ENCODE measurements around the gene CYP3A5. TPM values are rescaled to one million over a fixed set of nuclear protein-coding genes. Genes with fewer than 3 reads are reported as not detected.
"Not testable (repeated sequence)": the region's sequence is repeated elsewhere in the genome, so short reads cannot be mapped to it uniquely, and the experiment has no call there.

Gene CYP3A5
- total RNA-seq, 2 experiments from 2014 or later = 0.08 TPM; not detected in 1

GRCh38 chr7:99645590-99645989, 34.2 kb downstream of the CYP3A5 start:
- ChIA-PET CTCF (no interaction called here), POLR2A (no interaction called here)

DNA sequence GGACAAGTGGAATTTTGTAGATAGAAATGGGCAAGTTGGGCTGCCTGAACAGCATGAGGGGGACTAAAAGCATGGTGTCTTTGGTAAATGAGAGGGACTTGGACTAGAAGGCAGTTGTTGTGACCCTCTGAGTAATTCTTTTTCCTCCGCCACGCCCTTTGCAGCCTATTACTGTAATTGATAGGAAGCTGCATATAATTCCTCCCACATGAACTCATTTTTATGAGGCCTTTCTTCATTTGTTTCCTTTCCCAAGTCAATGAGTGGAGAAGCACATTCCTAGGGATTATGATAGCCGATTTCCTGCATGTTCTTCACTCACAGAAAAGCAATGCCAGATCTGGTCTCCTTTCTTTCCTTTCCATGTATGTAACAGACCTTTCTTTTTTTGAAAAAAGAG, 35.4 kb downstream of the CYP3A5 start:
- CTCF ChIA-PET = no interaction called here
- POLR2A ChIA-PET = no interaction called here

GRCh38 chr7:99643464-99643863, 36.3 kb downstream of the CYP3A5 start:
- ChIA-PET CTCF (no interaction called here), POLR2A (no interaction called here)

GRCh38 chr7:99642027-99642426, 37.8 kb downstream of the CYP3A5 start:
- ChIA-PET CTCF (interaction anchor here (0.8 kb wide), 1 partner anchor 10 kb away, joined by 3 read pairs; no protein-coding TSS in a partner anchor), POLR2A (interaction anchor here (0.6 kb wide), 1 partner anchor 173 kb away, joined by 3 read pairs; no protein-coding TSS in a partner anchor)

DNA sequence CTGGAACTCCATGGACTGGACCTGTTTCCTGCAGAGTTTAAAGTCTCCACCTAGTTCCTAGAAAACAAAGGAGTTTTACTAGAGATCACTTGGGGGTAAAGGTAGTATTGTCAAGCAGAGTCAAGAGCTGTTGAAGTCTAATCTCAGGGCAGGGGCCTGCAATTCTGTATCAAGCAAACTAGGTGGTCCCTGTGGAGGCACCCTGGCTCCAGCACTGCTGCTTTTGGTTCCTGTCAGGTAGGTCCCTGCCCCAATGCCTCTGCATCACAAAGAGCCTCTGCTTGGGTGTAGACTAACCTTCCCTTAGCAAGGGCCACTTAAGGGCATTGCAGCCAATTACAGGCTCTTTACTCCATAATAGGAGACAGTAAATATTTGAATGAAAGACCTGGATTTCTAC, 40.5 kb downstream of the CYP3A5 start:
- POLR2A ChIA-PET = no interaction called here
- CTCF ChIA-PET = interaction anchor here (1.4 kb wide), 1 partner anchor 23 kb away, joined by 3 read pairs; the partner anchor contains the start of gene ZSCAN25

DNA sequence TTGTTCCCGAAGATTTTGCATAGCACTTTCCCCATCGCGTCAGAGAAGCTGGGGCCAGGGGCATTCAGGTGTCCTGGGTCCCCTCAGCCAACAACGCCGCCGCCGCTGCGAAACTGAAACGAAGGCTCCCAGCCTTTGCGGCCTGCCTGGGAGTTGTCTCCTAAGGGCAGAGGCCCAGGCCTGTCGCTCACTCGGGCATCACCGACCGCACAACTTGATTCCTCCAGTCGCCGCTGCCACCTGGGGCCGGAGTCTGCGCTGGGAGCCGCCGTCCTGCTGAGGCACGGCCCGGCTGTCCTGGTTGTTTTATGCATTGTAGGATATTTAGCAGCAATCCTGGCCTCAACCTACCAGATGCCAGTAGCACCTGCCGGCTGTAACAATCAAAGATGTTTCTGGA, 41.1 kb downstream of the CYP3A5 start:
- POLR2A ChIA-PET = no interaction called here

DNA sequence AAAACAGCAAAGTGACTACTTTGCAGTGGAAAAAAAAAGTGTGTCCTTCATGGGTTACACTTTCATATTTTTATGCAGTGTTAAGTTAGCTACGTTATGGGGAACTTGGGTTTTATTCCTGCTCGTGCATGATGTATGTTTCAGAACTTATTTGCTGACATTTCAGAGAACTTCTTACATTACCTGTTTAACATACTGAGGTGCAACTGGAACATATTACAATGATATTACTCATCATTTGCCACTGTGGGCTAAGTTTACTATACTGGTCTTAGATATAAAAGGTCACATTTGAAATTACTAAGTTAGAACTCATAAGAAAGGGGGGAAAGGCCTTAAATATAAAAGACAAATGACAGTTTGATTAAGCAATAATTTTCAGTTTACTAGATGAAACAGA, 42.4 kb downstream of the CYP3A5 start:
- CTCF ChIA-PET, POLR2A ChIA-PET: not testable (repeated sequence)

More for the DNA sequence above, 41.1 kb downstream of the CYP3A5 start:
- CTCF ChIA-PET = interaction anchor here (1.4 kb wide), 1 partner anchor 22 kb away, joined by 3 read pairs; the partner anchor contains the start of gene ZSCAN25

- POLR2A ChIA-PET = interaction anchor here (0.6 to 1.8 kb wide), 4 partner anchors 11 to 451 kb away, joined by 3 to 7 read pairs (median 5); partner anchors contain the start of genes TRIM4 and ZSCAN25
- CTCF ChIA-PET = interaction anchor here (0.7 to 1.0 kb wide), 3 partner anchors 10 to 209 kb away, joined by 3 read pairs; no protein-coding TSS in a partner anchor
These were observed 48.3 kb downstream of the CYP3A5 start for GRCh38 chr7:99631295-99632109.

- POLR2A ChIA-PET = no interaction called here
- CTCF ChIA-PET = interaction anchor here (0.7 kb wide), 1 partner anchor 9 kb away, joined by 3 read pairs; no protein-coding TSS in a partner anchor
These were observed 50.2 kb downstream of the CYP3A5 start for GRCh38 chr7:99629643-99630042.

GRCh38 chr7:99628471-99629465, 51.0 kb downstream of the CYP3A5 start:
- POLR2A ChIA-PET = interaction anchor here (0.6 kb wide), 1 partner anchor 89 kb away, joined by 3 read pairs; no protein-coding TSS in a partner anchor
- CTCF ChIA-PET = interaction anchor here (0.7 kb wide), 1 partner anchor 36 kb away, joined by 3 read pairs; no protein-coding TSS in a partner anchor

DNA sequence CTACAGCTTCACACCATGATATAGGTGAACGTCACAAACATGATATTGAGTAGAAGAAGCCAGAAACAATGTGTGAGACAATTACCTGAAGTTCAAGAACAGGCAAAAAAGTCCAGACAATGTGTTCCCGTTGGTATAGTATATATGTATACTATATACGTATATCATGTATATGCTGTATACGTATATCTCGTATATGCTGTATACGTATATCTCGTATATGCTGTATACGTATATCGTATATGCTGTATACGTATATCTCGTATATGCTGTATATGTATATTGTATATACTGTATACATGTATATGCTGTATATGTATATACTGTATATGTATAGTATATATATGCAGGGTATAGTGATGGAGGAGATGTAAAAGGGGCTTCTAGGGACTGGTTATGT, 52.3 kb downstream of the CYP3A5 start:
- ChIA-PET POLR2A (no interaction called here), CTCF (no interaction called here)

- CTCF ChIA-PET = no interaction called here
- POLR2A ChIA-PET = no interaction called here
These were observed 53.1 kb downstream of the CYP3A5 start for GRCh38 chr7:99626661-99627060.

DNA sequence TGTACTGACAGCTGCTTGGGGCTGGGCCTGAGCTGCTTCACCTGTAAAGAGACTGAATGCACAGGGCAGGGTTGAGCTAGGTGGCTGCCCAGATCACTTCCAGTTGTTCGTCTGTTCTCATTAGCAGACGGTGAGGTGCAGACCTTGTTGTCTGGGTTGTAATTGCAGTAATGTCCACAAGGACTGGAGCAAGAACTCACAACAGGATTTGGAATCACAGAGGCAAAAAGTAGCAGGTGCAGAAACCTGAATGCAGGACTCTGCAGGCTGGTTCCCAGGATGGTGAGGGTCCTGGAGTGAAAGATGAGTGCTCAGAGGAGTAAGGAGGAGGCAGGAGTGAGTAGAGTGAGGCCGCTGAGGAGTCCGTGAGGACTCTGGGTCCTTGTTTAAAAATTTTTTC, 53.8 kb downstream of the CYP3A5 start:
- ChIA-PET CTCF (interaction anchor here (1.1 kb wide), 1 partner anchor 160 kb away, joined by 6 read pairs; no protein-coding TSS in a partner anchor), POLR2A (no interaction called here)

DNA sequence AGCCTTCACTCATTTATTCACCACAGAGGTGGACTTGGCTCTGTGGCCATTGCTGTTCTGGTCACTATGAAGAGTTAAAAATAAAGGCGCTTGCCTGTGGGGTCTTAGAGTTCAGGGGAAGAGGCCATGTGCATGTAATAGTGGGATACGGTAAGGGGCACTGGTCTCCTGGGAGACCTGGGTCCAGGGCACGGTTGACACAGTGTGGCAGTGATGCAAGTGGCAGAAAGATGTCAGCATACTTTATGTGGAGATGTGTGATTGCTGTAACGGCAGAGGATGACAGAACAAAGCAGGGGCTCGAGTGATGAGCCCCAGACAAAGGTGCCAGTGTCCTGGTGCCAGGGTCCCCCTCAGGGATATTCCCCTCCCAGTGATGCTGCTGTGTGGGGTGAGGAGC, 54.5 kb downstream of the CYP3A5 start:
- ChIA-PET POLR2A (no interaction called here), CTCF (interaction anchor here (1.1 kb wide), 1 partner anchor 159 kb away, joined by 6 read pairs; no protein-coding TSS in a partner anchor)

GRCh38 chr7:99624484-99624883, 55.3 kb downstream of the CYP3A5 start:
- CTCF ChIA-PET = interaction anchor here (1.2 kb wide), 1 partner anchor 294 kb away, joined by 3 read pairs; no protein-coding TSS in a partner anchor
- POLR2A ChIA-PET = interaction anchor here (0.5 to 1.4 kb wide), 6 partner anchors 9 to 607 kb away, joined by 3 to 7 read pairs (median 4); partner anchors contain the start of genes FAM200A and TMEM225B

DNA sequence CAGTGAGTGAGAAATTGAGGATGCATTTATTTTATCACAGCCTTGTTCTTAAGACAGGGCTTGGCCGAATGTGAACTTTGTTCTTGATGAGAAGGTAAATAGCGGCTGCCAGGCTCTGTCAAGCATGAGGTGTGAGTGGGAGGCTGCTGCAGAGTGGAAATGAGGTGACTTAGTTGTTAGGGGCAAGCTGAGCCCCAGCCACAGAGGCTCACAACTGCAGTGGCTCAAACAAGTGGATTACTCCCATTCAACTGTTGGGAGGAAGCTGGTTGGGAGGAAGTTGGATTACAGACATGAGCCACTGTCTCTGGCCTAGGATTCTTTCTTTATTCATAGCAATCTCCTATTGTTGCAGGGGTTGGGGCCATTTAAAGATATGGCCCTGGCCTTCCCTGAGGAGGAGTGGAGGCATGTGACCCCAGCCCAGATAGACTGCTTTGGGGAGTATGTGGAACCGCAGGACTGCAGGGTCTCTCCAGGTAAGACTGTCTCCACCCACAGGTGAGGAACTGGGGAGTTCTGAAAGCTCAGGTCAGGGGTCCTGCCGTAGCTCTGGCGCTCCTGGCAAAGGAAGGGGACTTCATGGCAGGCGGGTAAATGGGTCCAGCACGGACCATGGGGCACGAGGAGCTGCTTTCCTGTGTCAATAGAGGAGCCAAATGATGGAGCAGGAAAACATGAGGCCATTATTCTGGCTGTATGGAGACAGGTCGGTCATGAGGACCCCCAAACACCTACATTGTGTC, 55.9 kb downstream of the CYP3A5 start:
- CTCF ChIA-PET = interaction anchor here (1.2 kb wide), 1 partner anchor 295 kb away, joined by 3 read pairs; no protein-coding TSS in a partner anchor
- POLR2A ChIA-PET = interaction anchor here (0.5 to 1.4 kb wide), 7 partner anchors 8 to 607 kb away, joined by 3 to 8 read pairs (median 4); partner anchors contain the start of genes FAM200A and TMEM225B

DNA sequence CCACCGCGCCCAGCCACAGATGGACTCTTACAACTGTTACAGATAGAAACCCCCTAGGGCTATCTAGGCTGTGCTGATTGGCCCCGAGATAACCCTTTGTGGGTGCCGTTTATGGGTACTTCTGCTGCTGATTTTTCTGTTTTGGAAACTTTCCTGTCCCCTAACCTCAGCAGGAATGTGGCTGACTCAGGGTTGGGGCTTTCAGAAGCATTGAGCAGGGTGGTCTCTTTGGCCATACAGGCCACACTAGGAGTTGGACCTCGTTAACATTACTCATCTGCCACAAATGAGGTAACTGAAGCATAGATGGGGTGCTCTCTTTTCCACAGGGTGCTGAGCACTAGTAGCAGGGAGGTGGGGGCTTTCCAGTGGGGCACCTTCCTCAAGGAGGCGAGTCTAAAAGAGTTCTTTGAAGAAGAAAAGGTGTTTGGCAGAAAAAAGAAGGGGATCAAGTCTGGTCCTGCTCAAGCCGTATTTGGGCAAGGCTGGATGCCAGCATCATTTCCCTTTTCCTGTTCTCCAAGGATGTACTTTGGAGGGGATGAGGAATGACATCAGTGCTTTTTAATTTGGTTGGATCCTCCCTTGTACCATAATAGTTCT, 56.6 kb downstream of the CYP3A5 start:
- POLR2A ChIA-PET = interaction anchor here (0.6 kb wide), 1 partner anchor 10 kb away, joined by 3 read pairs; no protein-coding TSS in a partner anchor
- CTCF ChIA-PET = no interaction called here

DNA sequence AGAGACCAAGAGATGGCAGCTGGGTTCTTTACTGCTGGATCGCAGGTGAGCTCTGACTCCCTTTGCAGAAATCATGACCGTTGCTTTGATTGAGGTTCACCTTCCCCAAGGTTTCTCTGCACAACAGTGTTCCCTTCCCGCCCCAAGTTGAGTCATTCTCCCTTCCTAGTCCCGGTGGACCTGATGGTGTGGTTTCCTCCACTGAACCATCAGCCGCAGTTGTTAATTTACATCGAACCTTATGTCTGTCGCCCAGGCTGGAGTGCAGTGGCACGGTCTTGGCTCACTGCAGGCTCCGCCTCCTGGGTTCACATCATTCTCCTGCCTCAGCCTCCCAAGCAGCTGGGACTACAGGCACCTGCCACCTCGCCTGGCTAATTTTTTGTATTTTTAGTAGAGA, 57.2 kb downstream of the CYP3A5 start:
- CTCF ChIA-PET = no interaction called here
- POLR2A ChIA-PET = interaction anchor here (0.6 kb wide), 1 partner anchor 10 kb away, joined by 3 read pairs; no protein-coding TSS in a partner anchor
